SK-N-SH (cell line): ENCODE results near the gene OR6C75.

Experiments
- CTCF ChIP-seq: fragments of 200-600 bp; sonication (generic); IDR thresholded peaks from 2 replicates; pipeline ENCODE4 v1.6.1; 2017; ENCODE audit warnings: antibody characterized with exemption, mild to moderate bottlenecking, moderate library complexity
- TEAD4 ChIP-seq: IDR thresholded peaks from 2 replicates; pipeline ENCODE4 v1.4.0; 2012; ENCODE audit warnings: mild to moderate bottlenecking, borderline replicate concordance; ENCODE audit not compliant: insufficient read depth

DNA sequence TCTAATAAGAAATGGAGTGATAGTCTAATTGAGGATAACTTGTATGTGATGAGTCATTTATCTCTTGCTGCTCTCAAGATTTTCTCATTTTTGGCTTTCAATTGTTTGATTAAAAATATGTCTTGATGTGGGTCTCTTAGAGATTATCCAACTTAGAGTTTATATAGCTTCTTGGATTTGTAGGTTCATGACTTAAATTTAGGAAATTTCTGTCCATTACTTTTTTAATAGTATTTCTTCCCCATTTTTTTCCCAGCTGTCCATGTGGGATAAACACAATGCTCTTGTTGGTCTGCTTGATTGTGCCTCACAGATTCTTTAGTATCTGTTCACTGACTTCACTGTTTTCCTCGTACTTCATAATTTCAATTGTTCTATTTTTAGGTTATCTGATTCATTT, 45.1 kb downstream of the OR6C75 start:
- TF ChIP-seq CTCF (no peak), TEAD4 (no peak)
